ENCODE data around the gene SLC25A19.

Gene SLC25A19

DNA sequence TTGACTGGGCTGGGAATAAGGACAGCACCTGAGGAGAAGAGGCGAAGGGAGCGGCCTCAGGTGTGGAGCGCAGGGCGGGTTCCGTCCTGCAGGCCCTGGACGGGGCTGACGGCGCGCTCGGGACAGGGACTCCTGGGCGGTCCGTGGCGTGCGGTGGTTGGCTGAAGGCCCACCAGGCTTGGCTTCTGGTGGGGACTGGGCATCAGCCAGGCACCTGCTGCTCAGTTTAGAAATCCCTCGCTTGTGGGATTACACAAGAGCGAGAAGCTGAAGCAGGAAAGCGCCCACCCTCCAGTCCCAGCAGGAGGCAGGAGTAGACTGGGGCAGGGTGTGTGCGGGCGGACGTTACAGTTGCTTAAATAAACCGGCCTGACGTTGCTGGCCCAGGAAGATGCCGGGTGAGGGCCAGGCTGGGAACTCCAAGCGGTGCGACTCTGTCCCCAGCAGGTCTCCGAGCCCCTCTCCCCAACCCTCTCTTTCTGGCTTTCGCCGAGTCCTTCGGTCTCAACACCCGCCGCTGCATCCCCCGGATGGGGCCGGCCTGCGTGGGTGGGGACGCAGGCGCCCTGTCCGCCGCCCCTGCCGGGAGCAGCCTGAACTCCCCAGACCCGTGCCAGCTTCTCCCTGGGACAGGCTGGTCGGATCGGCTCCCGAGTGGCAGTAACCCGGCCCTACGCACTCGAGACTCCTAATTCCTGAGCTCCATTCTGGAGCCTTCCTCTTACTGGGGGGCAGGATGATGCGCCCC lies 18.8 kb downstream of the SLC25A19 start:
- POLR2A ChIA-PET (ENCODE audit: low non-redundant PET), result interaction anchor here (0.8 to 2.1 kb wide), 3 partner anchors 9 to 19 kb away, joined by 5 to 16 read pairs (median 9); partner anchors contain the start of genes GGA3, MRPS7 and SLC25A19
- CTCF ChIA-PET, result interaction anchor here (0.6 to 3.3 kb wide), 9 partner anchors 9 to 363 kb away, joined by 3 to 20 read pairs (median 5); partner anchors contain the start of genes GGA3, MRPS7 and SLC25A19

DNA sequence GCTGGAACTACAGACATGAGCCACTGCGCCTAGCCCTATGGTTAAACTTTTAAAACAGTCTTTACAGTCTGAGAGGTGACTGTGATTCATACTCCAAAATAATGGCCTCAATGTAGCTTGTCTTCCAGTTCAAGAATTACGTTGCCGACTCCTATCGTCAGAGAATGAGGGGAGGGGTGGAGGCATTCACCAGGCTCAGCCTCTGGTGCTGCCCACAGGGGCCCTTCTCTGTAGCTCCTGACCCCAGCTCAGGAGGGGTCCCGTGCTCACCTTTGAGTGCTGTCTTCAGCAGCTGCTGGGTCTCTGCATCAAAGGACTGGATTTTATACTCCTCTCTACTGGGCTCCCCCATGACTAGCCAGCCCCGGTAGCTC lies 19.4 kb downstream of the SLC25A19 start:
- ChIA-PET CTCF (interaction anchor here (0.6 to 3.3 kb wide), 4 partner anchors 8 to 138 kb away, joined by 3 to 20 read pairs (median 6); partner anchors contain the start of genes GGA3 and MRPS7), POLR2A (ENCODE audit: low non-redundant PET) (interaction anchor here (0.8 to 2.1 kb wide), 2 partner anchors 9 to 19 kb away, joined by 5 to 16 read pairs; partner anchors contain the start of genes GGA3, MRPS7 and SLC25A19)
- TF ChIP-seq, protein P1, sequence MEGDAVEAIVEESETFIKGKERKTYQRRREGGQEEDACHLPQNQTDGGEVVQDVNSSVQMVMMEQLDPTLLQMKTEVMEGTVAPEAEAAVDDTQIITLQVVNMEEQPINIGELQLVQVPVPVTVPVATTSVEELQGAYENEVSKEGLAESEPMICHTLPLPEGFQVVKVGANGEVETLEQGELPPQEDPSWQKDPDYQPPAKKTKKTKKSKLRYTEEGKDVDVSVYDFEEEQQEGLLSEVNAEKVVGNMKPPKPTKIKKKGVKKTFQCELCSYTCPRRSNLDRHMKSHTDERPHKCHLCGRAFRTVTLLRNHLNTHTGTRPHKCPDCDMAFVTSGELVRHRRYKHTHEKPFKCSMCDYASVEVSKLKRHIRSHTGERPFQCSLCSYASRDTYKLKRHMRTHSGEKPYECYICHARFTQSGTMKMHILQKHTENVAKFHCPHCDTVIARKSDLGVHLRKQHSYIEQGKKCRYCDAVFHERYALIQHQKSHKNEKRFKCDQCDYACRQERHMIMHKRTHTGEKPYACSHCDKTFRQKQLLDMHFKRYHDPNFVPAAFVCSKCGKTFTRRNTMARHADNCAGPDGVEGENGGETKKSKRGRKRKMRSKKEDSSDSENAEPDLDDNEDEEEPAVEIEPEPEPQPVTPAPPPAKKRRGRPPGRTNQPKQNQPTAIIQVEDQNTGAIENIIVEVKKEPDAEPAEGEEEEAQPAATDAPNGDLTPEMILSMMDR (conservative IDR thresholded peaks at IDR 0.05; ENCODE audit: low read depth), result no peak
- DNase-seq (ENCODE audit: low spot score), result no peak
- peak overlapping the region; percentile 89 for H3K27ac ChIP-seq

More for the DNA sequence above, 18.8 kb downstream of the SLC25A19 start:
- DNase-seq (ENCODE audit: low spot score), result peak; percentile 74
- peak overlapping the region; percentile 89 for H3K27ac ChIP-seq
- TF ChIP-seq, protein P1 (conservative IDR thresholded peaks at IDR 0.05; ENCODE audit: low read depth), result no peak; the same call in 1 of the 2 replicates

DNA sequence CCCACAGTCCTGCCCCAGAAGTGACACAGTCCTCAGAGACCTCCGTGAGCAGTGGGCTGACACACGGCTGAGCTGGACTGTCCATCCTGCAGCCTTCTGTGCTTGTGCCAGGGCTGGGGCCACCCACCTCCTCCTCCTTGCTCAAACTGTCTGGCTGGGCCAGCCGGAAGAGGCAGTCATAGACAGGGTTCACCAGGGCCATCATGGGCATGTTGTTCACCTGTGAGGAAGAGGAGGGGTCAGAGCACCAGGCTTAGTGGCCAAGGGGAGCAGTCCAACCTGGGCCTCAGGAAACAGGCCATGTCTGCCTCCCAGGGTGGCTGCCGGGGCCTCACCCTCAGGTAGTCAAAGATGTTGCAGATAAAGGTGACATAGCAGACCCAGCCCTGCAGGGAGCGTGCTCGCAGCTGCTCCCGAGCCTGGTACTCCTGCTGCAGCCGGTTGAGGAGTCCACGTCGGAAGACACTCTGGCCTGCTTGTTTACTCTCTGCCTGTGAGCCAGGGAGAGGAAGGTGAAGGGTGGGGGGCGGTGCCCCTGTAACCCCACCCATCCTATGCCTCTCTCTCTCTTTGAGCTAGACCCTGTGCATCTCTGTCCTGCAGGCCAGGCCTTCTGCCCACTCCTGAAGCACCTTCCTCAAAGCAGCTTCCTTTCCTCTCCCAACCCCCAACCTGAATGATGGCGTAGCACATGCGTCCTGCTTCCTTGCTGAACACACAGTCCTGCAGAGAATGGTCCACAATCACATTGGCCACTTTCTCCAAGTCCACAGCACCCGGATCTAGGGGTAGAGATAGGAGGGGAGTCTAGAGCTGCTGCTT lies 21.6 kb downstream of the SLC25A19 start:
- POLR2A ChIA-PET (ENCODE audit: low non-redundant PET), result interaction anchor here (0.6 kb wide), 1 partner anchor 48 kb away, joined by 3 read pairs; no protein-coding TSS in a partner anchor
- TF ChIP-seq, protein P1 (conservative IDR thresholded peaks at IDR 0.05; ENCODE audit: low read depth), result no peak
- H3K27ac ChIP-seq, result peak overlapping the region; percentile 55
- CTCF ChIA-PET, result interaction anchor here (0.9 kb wide), 1 partner anchor 145 kb away, joined by 4 read pairs; no protein-coding TSS in a partner anchor
- no peak for DNase-seq (ENCODE audit: low spot score)

DNA sequence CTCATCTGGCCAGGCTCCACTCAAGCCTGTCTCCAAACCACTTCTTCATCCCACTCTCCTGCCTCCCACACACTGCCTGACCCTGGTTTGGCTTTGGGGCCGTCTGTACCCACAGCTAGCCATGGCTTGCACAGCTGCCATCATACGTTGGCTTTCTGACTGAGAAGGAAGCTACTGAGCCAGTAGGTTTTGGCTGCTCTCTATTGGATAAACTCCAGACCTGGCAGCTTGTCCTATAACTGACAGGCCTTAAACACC lies 22.2 kb downstream of the SLC25A19 start:
- H3K27ac ChIP-seq, result peak overlapping the region; percentile 55
- ChIA-PET POLR2A (ENCODE audit: low non-redundant PET) (no interaction called here), CTCF (interaction anchor here (0.6 to 0.9 kb wide), 2 partner anchors 145 to 146 kb away, joined by 4 read pairs; no protein-coding TSS in a partner anchor)
- DNase-seq (ENCODE audit: low spot score), result no peak
- TF ChIP-seq, protein P1 (conservative IDR thresholded peaks at IDR 0.05; ENCODE audit: low read depth), result no peak

DNA sequence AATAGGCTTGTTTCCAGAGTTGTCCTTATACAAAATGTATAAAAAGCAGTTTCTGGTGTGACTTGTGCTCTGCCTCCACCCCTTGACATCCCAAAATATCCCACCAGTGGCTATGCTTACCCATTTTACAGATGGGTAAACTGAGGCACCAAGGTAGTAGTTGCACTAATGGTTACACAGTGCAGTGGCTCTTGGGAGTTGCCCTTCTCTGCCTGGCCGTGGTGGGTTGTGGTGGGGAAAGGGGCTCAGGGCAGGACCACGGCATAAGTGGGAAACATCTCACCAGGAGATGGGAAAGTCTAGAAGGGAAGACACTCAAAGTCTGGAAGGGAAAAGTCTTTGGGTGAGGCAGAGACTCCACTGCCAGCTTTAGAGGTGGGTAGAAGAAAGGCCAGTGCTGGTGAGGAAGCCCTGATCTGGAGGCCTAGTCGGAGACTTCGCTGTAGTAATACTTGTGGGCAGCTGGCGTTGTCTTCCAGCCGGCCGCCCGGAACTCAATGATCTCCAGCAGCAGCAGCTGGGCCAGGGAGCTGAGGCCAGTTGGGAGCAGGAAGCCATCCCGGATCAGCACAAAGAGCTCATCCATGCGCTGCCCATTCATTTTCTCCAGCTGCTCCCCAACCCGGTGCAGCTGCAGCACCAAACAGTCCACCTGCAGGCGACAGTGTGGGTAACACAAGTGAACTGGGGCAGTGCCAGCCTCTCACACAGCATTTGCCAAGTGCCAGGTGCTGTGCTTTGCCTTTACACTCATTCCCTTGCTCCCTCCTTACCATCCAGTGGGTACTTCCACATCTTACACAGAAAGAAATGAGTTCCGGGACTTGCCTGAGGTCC lies 22.7 kb downstream of the SLC25A19 start:
- ChIA-PET CTCF (interaction anchor here (0.6 to 0.9 kb wide), 3 partner anchors 80 to 146 kb away, joined by 4 read pairs; no protein-coding TSS in a partner anchor), POLR2A (ENCODE audit: low non-redundant PET) (no interaction called here)
- TF ChIP-seq, protein P1 (conservative IDR thresholded peaks at IDR 0.05; ENCODE audit: low read depth), result no peak
- H3K27ac ChIP-seq, result peak overlapping the region; percentile 55
- no peak for DNase-seq (ENCODE audit: low spot score)

Measured in RWPE1 (cell line).